Stimulated activated CD4-positive, alpha-beta T cell treated with anti-CD3 and anti-CD28 coated beads, Interleukin-15, amount 100 ng/mL, for 1 hour (primary cell): Measurements from ENCODE around the gene TMEM114.

Experiments used
- DNase-seq, 2 donors: peaks; one replicate each; pipeline ENCODE4 v3.0.0-alpha.2; 2020; ENCODE audit warnings: low read depth in 1 of 2, low spot score in 1 of 2

TMEM114 gene

GRCh38 chr16:8551388-8552332 is 38.7 kb downstream of the TMEM114 start:
- DNase-seq: no peak

DNA sequence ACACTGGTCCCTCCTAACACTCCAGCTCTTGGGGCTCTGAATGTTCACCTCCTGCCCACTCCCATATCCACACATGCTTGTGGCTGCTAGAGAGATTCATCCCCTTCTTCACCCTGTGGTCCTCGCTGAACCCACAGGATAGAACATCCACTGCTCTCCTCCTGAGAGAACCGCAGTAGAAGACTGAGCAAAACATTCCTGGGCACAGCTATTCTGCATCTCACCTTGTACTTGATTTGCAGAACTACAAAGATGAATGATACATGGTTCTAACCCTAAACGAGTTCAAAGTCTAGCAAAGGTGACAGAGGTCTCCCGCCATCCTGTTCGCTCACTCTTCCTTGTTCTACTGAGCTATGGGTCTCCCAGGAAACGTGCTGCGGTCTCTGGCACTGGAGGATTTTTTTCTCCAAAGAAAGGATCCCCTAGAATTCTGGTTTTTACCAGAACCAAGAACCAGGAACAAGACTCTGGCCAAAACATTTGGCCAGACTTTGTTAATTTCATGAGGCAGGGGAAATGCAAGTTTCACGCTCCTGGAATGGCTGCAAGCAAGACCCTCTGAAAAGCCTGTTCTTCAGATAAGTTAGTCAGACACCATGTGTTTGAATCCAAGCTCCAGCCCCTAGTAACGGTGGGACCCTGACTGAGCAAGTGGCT is 39.5 kb downstream of the TMEM114 start:
- no peak for DNase-seq

DNA sequence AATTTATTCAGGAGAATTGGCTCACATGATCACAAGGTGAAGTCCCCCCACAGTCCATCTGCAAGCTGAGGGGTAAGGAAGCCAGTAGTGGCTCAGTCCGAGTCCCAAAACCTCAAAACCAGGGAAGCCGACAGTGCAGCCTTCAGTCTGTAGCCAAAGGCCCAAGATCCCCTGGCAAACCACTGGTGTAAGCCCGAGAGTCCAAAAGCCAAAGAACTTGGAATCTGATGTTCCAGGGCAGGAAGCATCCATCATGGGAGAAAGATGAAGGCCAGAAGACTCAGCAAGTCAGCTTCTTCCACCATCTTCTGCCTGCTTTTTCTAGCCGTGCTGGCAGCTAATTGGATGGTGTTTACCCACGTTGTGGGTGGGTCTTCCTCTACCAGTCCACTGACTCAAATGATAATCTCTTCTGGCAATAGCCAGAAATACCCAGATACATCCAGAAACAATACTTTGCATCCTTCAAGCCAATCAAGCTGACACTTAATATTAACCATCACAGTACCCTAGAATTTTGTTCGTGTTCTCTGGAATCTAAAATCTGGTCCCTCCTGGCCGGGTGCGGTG is 40.4 kb downstream of the TMEM114 start:
- no peak for DNase-seq

- no peak for DNase-seq
Measured at GRCh38 chr16:8548166-8548565, 42.1 kb downstream of the TMEM114 start.

- DNase-seq: no peak
Measured at GRCh38 chr16:8547762-8548161, 42.5 kb downstream of the TMEM114 start.

DNA sequence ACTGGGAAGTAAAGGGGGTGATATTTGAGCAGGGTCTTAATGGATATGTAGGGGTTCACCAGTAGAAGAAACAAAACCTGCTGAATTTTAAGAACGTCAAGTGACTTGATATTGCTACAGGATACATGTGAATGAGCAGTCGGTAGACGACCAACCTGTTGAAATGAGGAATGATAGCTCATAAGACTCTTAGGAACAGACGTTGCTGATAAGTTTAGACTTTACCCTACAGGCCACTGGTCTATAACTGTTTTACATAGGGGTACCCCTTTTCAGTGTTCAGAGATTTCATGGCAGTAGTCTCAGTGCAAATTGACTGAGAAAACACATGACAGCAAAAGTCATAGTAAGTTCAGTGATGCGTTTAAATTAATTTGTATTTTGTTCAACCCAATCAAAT is 45.9 kb downstream of the TMEM114 start:
- DNase-seq: no peak

DNA sequence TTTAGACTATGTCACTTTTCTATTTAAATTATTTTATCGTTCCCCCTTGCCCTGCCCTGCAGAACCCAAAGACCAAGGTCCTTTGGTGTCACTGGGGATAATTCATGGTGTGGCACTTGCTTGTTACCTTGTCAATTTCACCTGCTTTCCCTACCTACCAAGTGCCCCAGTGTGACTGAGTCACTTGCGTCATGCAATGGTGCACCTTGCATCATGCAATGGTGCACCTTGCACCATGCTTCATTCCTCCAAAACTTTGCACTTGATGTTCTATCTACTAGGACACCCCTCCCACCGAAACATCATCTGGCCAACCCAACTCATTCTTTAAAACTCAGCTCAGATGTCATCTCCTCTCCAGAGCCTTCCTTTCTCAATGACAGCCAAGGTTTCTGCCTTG is 47.1 kb downstream of the TMEM114 start:
- DNase-seq: no peak

GRCh38 chr16:8542393-8542792 is 47.9 kb downstream of the TMEM114 start:
- DNase-seq: no peak

GRCh38 chr16:8541868-8542267 is 48.4 kb downstream of the TMEM114 start:
- no peak for DNase-seq

DNA sequence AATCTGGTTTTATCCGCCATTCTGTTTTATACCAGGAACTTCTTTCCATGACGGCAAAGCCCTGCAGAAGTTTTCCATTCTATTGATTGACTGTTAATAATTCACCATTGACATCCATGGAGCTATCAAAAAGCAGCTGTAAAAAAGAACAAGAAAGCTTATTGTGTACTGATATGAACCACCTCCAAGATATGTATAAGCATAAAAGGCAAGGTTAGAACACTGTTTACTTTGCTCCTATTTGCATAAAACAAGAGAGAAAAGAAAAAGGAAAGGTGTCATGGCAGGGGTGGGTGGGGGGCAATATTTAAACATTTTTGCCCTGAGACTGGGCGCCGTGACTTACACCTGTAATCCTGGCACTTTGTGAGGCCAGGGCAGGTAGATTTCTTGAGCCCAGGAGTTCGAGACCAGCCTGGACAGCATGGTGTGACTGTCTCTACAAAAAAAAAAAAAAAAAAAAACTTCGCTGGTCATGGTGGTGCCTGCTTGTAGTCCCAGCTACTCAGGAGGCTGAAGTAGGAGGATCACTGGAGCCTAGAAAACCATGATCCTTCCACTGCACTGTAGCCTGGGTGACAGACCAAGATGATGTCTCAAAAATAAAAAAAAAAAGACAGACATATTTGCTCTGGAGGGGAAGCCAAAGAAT is 52.5 kb downstream of the TMEM114 start:
- DNase-seq: no peak

DNA sequence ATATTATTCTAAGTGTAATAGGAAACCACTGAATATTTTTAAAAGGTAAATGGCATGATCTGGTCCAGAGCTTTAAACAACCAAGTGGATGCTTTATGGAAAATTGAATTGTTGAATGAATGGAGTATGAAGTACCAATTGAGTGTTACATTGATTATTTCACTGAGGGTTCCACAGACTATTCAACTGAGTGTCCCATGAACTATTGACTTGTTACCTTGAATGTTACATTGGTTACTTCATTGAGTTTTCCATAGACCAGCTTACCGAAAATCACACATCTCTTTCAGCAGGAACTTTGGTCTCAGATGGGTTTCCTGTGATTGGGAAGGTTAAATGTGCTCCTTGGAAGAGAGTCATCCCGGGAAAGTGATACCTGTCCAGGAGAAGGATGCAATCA is 56.8 kb downstream of the TMEM114 start:
- DNase-seq: no peak

GRCh38 chr16:8530752-8531384 is 59.4 kb downstream of the TMEM114 start:
- no peak for DNase-seq

DNA sequence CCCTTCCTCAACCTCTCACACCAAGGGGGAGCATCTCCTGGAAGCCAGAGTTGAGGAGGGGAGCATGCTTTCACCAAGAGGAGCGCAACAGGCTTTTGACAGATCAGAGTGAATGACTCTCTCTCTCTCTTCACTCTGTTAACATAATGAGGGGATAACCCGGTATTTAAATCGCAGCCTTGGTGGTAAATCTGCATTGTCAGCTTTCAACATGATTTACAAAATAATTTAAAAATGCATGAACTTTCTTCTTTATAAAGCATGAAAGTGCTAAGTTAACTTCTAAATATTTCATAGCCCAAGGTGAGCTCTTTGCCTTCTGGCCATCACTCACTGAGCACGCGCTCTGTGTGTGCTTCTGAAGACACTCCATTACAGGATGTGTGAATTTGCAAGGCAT is 61.8 kb downstream of the TMEM114 start:
- no peak for DNase-seq

DNA sequence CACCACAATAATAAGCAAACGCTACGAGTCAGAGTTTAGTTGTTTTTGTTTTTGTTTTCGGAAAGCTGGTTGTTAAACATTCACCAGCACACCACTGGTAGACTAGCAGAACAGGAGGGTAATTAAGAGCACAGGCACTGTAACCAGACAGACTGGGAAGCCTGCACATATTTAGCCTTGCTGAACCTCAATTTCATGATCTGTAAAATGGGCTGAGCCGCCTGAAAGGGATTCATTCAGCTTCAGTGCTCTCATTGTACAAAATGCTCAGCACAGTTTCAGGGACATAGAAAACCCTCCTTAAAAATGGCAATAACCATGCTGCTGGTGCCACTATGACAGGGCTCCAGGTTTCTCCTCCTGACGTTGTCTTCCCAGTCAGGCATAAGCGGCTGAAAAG is 66.4 kb downstream of the TMEM114 start:
- no peak for DNase-seq

GRCh38 chr16:8522757-8523156 is 67.6 kb downstream of the TMEM114 start:
- DNase-seq: no peak

GRCh38 chr16:8519643-8520042 is 70.7 kb downstream of the TMEM114 start:
- DNase-seq: no peak
